HG03571 (cell line): ENCODE results near the gene GALNT9.
"Not testable (repeated sequence)": the region's sequence is repeated elsewhere in the genome, so short reads cannot be mapped to it uniquely, and the experiment has no call there.

Experiments used
- ATAC-seq: cut with Tn5 transposase; IDR thresholded peaks from one replicate; pipeline ENCODE4 v1.9.1; 2021; ENCODE audit not compliant: unreplicated experiment

Gene GALNT9

GRCh38 chr12:132314516-132315233 is 14.7 kb downstream of the GALNT9 start:
- ATAC-seq: no peak

GRCh38 chr12:132314035-132314434 is 15.4 kb downstream of the GALNT9 start:
- no peak for ATAC-seq

GRCh38 chr12:132313182-132313581 is 16.2 kb downstream of the GALNT9 start:
- no peak for ATAC-seq

GRCh38 chr12:132312516-132312915 is 16.9 kb downstream of the GALNT9 start:
- no peak for ATAC-seq

- no peak for ATAC-seq
These were observed 18.0 kb downstream of the GALNT9 start for GRCh38 chr12:132311201-132311915.

- ATAC-seq: no peak
These were observed 19.0 kb downstream of the GALNT9 start for GRCh38 chr12:132310181-132311040.

- no peak for ATAC-seq
These were observed 19.7 kb downstream of the GALNT9 start for GRCh38 chr12:132309596-132310086.

- no peak for ATAC-seq
These were observed 20.4 kb downstream of the GALNT9 start for GRCh38 chr12:132308853-132309595.

- ATAC-seq: no peak
These were observed 21.2 kb downstream of the GALNT9 start for GRCh38 chr12:132307976-132308852.

- no peak for ATAC-seq
These were observed 22.6 kb downstream of the GALNT9 start for GRCh38 chr12:132306885-132307191.

GRCh38 chr12:132305991-132306884 is 23.2 kb downstream of the GALNT9 start:
- no peak for ATAC-seq

- ATAC-seq: no peak
These were observed 23.8 kb downstream of the GALNT9 start for GRCh38 chr12:132305560-132305966.

- not testable (repeated sequence) for ATAC-seq
These were observed 24.5 kb downstream of the GALNT9 start for GRCh38 chr12:132304866-132305265.

- ATAC-seq: not testable (repeated sequence)
These were observed 25.5 kb downstream of the GALNT9 start for GRCh38 chr12:132303853-132304373.

GRCh38 chr12:132302466-132303358 is 26.7 kb downstream of the GALNT9 start:
- no peak for ATAC-seq

GRCh38 chr12:132300789-132301722 is 28.3 kb downstream of the GALNT9 start:
- no peak for ATAC-seq

- ATAC-seq: no peak
These were observed 33.3 kb downstream of the GALNT9 start for GRCh38 chr12:132296063-132296462.
